Vagina (tissue), 2 donors: ENCODE results near the gene C12orf60.

Experiments used
- POLR2AphosphoS5 ChIP-seq, 2 donors: sonication (generic); formaldehyde crosslinking; IDR thresholded peaks; one replicate each; pipeline ENCODE4 v1.9.0; 2017; ENCODE audit warnings: antibody characterized with exemption in 2 of 2, mild to moderate bottlenecking in 2 of 2, low read depth in 1 of 2; ENCODE audit not compliant: insufficient read depth in 1 of 2
- TF ChIP-seq, protein P1 (sequence below), 3 experiments: fragments of 450-650 bp in 2 of 3; fragments of 200-600 bp in 1 of 3; sonication (generic) in 1 of 3; IDR thresholded peaks; one replicate each; pipeline ENCODE4 v1.5.1; 2017 to 2019; ENCODE audit warnings: antibody characterized with exemption in 3 of 3, mild to moderate bottlenecking in 2 of 3, moderate library complexity in 2 of 3

DNA sequence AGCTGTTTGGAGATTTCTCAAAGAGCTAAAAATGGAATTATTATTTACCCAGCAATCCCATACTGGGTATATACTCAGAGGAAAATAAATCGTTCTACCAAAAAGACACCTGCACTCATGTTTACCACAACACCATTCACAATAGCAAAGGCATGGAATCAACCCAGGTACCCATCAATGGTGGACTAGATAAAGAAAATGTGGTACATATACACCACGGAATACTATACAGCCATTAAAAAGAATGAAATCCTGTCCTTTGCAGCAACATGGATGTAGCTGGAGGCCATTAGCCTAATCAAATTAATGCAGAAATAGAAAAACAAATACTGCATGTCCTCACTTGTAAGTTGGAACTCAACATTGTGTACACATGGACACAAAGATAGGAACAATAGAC is 38.1 kb upstream of the C12orf60 start:
- TF ChIP-seq, protein P1, sequence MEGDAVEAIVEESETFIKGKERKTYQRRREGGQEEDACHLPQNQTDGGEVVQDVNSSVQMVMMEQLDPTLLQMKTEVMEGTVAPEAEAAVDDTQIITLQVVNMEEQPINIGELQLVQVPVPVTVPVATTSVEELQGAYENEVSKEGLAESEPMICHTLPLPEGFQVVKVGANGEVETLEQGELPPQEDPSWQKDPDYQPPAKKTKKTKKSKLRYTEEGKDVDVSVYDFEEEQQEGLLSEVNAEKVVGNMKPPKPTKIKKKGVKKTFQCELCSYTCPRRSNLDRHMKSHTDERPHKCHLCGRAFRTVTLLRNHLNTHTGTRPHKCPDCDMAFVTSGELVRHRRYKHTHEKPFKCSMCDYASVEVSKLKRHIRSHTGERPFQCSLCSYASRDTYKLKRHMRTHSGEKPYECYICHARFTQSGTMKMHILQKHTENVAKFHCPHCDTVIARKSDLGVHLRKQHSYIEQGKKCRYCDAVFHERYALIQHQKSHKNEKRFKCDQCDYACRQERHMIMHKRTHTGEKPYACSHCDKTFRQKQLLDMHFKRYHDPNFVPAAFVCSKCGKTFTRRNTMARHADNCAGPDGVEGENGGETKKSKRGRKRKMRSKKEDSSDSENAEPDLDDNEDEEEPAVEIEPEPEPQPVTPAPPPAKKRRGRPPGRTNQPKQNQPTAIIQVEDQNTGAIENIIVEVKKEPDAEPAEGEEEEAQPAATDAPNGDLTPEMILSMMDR (IDR thresholded peaks at IDR 0.05): no peak
- TF ChIP-seq POLR2AphosphoS5 (IDR thresholded peaks at IDR 0.05; ENCODE audit: insufficient read depth in 1 of 2, low read depth in 1 of 2): no peak
